Activated CD4-positive, alpha-beta T cell treated with anti-CD3 and anti-CD28 coated beads, Interleukin-2, amount 50 U/mL, for 1 hour (primary cell): ENCODE measurements around the gene KIAA0930.
A peak's percentile ranks its signal among the peaks of the same experiment; 100 is the strongest.

ENCODE experiments used
- DNase-seq: peaks from one replicate; pipeline ENCODE4 v3.0.0-alpha.2; 2020

The KIAA0930 gene

GRCh38 chr22:45216133-45217003 is 24.3 kb downstream of the KIAA0930 start:
- DNase-seq = no peak

- no peak for DNase-seq
Measured at GRCh38 chr22:45212992-45213751, 27.5 kb downstream of the KIAA0930 start.

GRCh38 chr22:45212306-45212709 is 28.4 kb downstream of the KIAA0930 start:
- no peak for DNase-seq

GRCh38 chr22:45211848-45212247 is 28.8 kb downstream of the KIAA0930 start:
- no peak for DNase-seq

GRCh38 chr22:45211435-45211834 is 29.3 kb downstream of the KIAA0930 start:
- DNase-seq = no peak

GRCh38 chr22:45210991-45211390 is 29.7 kb downstream of the KIAA0930 start:
- DNase-seq = no peak

- DNase-seq = no peak
Measured at GRCh38 chr22:45210577-45210976, 30.1 kb downstream of the KIAA0930 start.

- DNase-seq = no peak
Measured at GRCh38 chr22:45210174-45210573, 30.5 kb downstream of the KIAA0930 start.

- peak; percentile 35 for DNase-seq
Measured at GRCh38 chr22:45208993-45209838, 31.5 kb downstream of the KIAA0930 start.

GRCh38 chr22:45208696-45208992 is 32.0 kb downstream of the KIAA0930 start:
- DNase-seq = no peak

- DNase-seq = no peak
Measured at GRCh38 chr22:45207981-45208664, 32.6 kb downstream of the KIAA0930 start.

- DNase-seq = no peak
Measured at GRCh38 chr22:45207533-45207932, 33.2 kb downstream of the KIAA0930 start.

GRCh38 chr22:45206233-45206632 is 34.5 kb downstream of the KIAA0930 start:
- DNase-seq = no peak

GRCh38 chr22:45205276-45205925 is 35.3 kb downstream of the KIAA0930 start:
- no peak for DNase-seq

- no peak for DNase-seq
Measured at GRCh38 chr22:45204819-45205218, 35.9 kb downstream of the KIAA0930 start.

GRCh38 chr22:45204241-45204640 is 36.5 kb downstream of the KIAA0930 start:
- no peak for DNase-seq

GRCh38 chr22:45203150-45203951 is 37.3 kb downstream of the KIAA0930 start:
- DNase-seq = no peak

- DNase-seq = no peak
Measured at GRCh38 chr22:45202333-45203149, 38.2 kb downstream of the KIAA0930 start.

GRCh38 chr22:45201678-45202332 is 38.9 kb downstream of the KIAA0930 start:
- no peak for DNase-seq
